Activated T-cell treated with anti-CD3 and anti-CD28 coated beads for 4 hours (primary cell): ENCODE measurements around the gene PGM2.
A peak's percentile ranks its signal among the peaks of the same experiment; 100 is the strongest.

ENCODE experiments used
- DNase-seq: peaks from one replicate; pipeline ENCODE4 v3.0.0-alpha.2; 2020

The PGM2 gene

GRCh38 chr4:37867102-37867501 lies 40.6 kb downstream of the PGM2 start:
- no peak for DNase-seq

- no peak for DNase-seq
These were observed 41.8 kb downstream of the PGM2 start for GRCh38 chr4:37868238-37868637.

- DNase-seq: no peak
These were observed 46.0 kb downstream of the PGM2 start for GRCh38 chr4:37872310-37872988.

GRCh38 chr4:37873386-37873785 lies 46.9 kb downstream of the PGM2 start:
- DNase-seq: no peak

GRCh38 chr4:37876156-37876555 lies 49.7 kb downstream of the PGM2 start:
- no peak for DNase-seq

GRCh38 chr4:37879365-37879764 lies 52.9 kb downstream of the PGM2 start:
- DNase-seq: no peak

GRCh38 chr4:37881811-37882210 lies 55.3 kb downstream of the PGM2 start:
- DNase-seq: no peak

GRCh38 chr4:37882665-37883296 lies 56.3 kb downstream of the PGM2 start:
- no peak for DNase-seq

- no peak for DNase-seq
These were observed 58.5 kb downstream of the PGM2 start for GRCh38 chr4:37884855-37885487.

GRCh38 chr4:37885496-37885895 lies 59.0 kb downstream of the PGM2 start:
- DNase-seq: no peak

GRCh38 chr4:37889849-37890800 lies 63.6 kb downstream of the PGM2 start:
- DNase-seq: peak; percentile 5

- DNase-seq: peak; percentile 27
These were observed 64.3 kb downstream of the PGM2 start, which contains the start of gene TBC1D1 for GRCh38 chr4:37890801-37891259. Gene TBC1D1, plus strand, starts transcription at chr4:37891084. Its CDS starts 11,012 bp downstream, at chr4:37902096.

GRCh38 chr4:37891260-37892159 lies 65.0 kb downstream of the PGM2 start:
- peak; percentile 55 for DNase-seq

GRCh38 chr4:37892641-37893040 lies 66.2 kb downstream of the PGM2 start:
- DNase-seq: peak; percentile 29

GRCh38 chr4:37893164-37893563 lies 66.7 kb downstream of the PGM2 start:
- DNase-seq: no peak

- no peak for DNase-seq
These were observed 68.8 kb downstream of the PGM2 start for GRCh38 chr4:37895271-37895670.

- DNase-seq: no peak
These were observed 69.8 kb downstream of the PGM2 start for GRCh38 chr4:37896206-37896860.

GRCh38 chr4:37902212-37902611 lies 75.7 kb downstream of the PGM2 start:
- DNase-seq: no peak

GRCh38 chr4:37902738-37903693 lies 76.5 kb downstream of the PGM2 start:
- no peak for DNase-seq

- no peak for DNase-seq
These were observed 77.4 kb downstream of the PGM2 start for GRCh38 chr4:37903901-37904300.
